Upper lobe of left lung (tissue), 6 donors: Measurements from ENCODE around the gene MRM3. TPM values are rescaled to one million over a fixed set of nuclear protein-coding genes. Genes with fewer than 3 reads are reported as not detected.
"Not testable (repeated sequence)": the region's sequence is repeated elsewhere in the genome, so short reads cannot be mapped to it uniquely, and the experiment has no call there.

ENCODE experiments used
- ATAC-seq, 2 donors: fragments of 200-7000 bp; cut with Tn5 transposase; one replicate each; pipeline ENCODE4 v1.9.1; 2022; ENCODE audit warnings: mild to moderate bottlenecking in 2 of 2, moderate library complexity in 2 of 2; ENCODE audit not compliant: low FRiP score in 2 of 2
- DNase-seq, 2 donors: peaks; one replicate each; pipeline ENCODE4 v3.0.0-alpha.2; 2019 to 2020
- H3K27ac ChIP-seq, 4 donors: fragments of 200-600 bp; sonication (generic); one replicate each; pipeline ENCODE4 v1.5.1; 2016 to 2019
- H3K27me3 ChIP-seq, 4 donors: fragments of 200-600 bp; sonication (generic); one replicate each; pipeline ENCODE4 v1.5.1; 2017 to 2019
- H3K36me3 ChIP-seq, 4 donors: fragments of 200-600 bp; sonication (generic); one replicate each; pipeline ENCODE4 v1.5.1; 2016 to 2019
- H3K4me1 ChIP-seq, 4 donors: fragments of 200-600 bp; sonication (generic); one replicate each; pipeline ENCODE4 v1.5.1; 2018 to 2019
- H3K4me3 ChIP-seq, 4 donors: fragments of 200-600 bp; sonication (generic); one replicate each; pipeline ENCODE4 v1.5.1; 2017 to 2019; ENCODE audit warnings: mild to moderate bottlenecking in 2 of 4, moderate library complexity in 1 of 4
- H3K9me3 ChIP-seq, 4 donors: fragments of 200-600 bp; sonication (generic); one replicate each; pipeline ENCODE4 v1.5.1; 2018 to 2019
- EP300 ChIP-seq, 4 donors: sonication (generic); formaldehyde crosslinking; IDR thresholded peaks; one replicate each; pipeline ENCODE4 v1.5.1; 2017; ENCODE audit warnings: antibody characterized with exemption in 4 of 4, control low read depth in 2 of 4
- POLR2A ChIP-seq, 4 donors: fragments of 450-650 bp; IDR thresholded peaks; one replicate each; pipeline ENCODE4 v1.5.1; 2016 to 2017; ENCODE audit warnings: antibody characterized with exemption in 4 of 4, mild to moderate bottlenecking in 2 of 4
- POLR2AphosphoS5 ChIP-seq, 2 donors: sonication (generic); formaldehyde crosslinking; IDR thresholded peaks; one replicate each; pipeline ENCODE4 v1.5.1; 2017; ENCODE audit warnings: antibody characterized with exemption in 2 of 2
- WGBS, 2 donors: methylation state at CpG; one replicate each; pipeline ENCODE4 v1.1.5; 2017 to 2018; 5-methylcytosine and 5-hydroxymethylcytosine counted together
- total RNA-seq, 6 donors: library from RNA; depleted of rRNA in 4 of 6; stranded (reverse); fragments of >200 nt in 4 of 6; gene quantifications; one replicate each; pipeline versions ENCODE4 v1.1.0 to v1.2.1, GENCODE V29; 2016 to 2021
- TF ChIP-seq, protein P1 (sequence below), 6 experiments: fragments of 450-650 bp in 4 of 6; fragments of 200-600 bp in 2 of 6; sonication (generic) in 2 of 6; IDR thresholded peaks; one replicate each; pipeline ENCODE4 v1.5.1; 2016 to 2019; ENCODE audit warnings: antibody characterized with exemption in 6 of 6
- donor health status: DM: no; HTN: no; CAD: no; lungs with moderate emphysema.
- donor health status: DM: no; HTN: yes; CAD: no; lungs with severe emphysema.

The MRM3 gene
- total RNA-seq, 6 donors from 2014 or later = 9.8 to 17.8 (median 13.2) TPM

- Histone ChIP-seq H3K27ac (no peak overlapping the region), H3K27me3 (no peaks in the 10 kb centered on the region), H3K36me3 (peaks cover 14 to 59% (median 37%) of the 10 kb centered on the region in 4 donors), H3K4me3 (no peak overlapping the region), H3K9me3 (no peaks in the 10 kb centered on the region), H3K4me1 (peaks cover under 1 to 12% (median 5%) of the 10 kb centered on the region in 4 donors)
- ATAC-seq = no peak
- TF ChIP-seq POLR2AphosphoS5 (IDR thresholded peaks at IDR 0.05) (no peak), EP300 (IDR thresholded peaks at IDR 0.05) (no peak), POLR2A (IDR thresholded peaks at IDR 0.05) (no peak)
- TF ChIP-seq, protein P1, sequence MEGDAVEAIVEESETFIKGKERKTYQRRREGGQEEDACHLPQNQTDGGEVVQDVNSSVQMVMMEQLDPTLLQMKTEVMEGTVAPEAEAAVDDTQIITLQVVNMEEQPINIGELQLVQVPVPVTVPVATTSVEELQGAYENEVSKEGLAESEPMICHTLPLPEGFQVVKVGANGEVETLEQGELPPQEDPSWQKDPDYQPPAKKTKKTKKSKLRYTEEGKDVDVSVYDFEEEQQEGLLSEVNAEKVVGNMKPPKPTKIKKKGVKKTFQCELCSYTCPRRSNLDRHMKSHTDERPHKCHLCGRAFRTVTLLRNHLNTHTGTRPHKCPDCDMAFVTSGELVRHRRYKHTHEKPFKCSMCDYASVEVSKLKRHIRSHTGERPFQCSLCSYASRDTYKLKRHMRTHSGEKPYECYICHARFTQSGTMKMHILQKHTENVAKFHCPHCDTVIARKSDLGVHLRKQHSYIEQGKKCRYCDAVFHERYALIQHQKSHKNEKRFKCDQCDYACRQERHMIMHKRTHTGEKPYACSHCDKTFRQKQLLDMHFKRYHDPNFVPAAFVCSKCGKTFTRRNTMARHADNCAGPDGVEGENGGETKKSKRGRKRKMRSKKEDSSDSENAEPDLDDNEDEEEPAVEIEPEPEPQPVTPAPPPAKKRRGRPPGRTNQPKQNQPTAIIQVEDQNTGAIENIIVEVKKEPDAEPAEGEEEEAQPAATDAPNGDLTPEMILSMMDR (IDR thresholded peaks at IDR 0.05) = no peak
- DNase-seq = no peak
- 87 to 92% methylated on average over 4 of the region's 4 CpGs for WGBS, 2 donors
Observed at GRCh38 chr17:788551-788950, 6.4 kb downstream of the MRM3 start.

GRCh38 chr17:789160-789840 lies 7.1 kb downstream of the MRM3 start:
- 89 to 94% methylated on average over 14 of the region's 14 CpGs for WGBS, 2 donors
- TF ChIP-seq EP300 (IDR thresholded peaks at IDR 0.05) (no peak), POLR2A (IDR thresholded peaks at IDR 0.05) (no peak), POLR2AphosphoS5 (IDR thresholded peaks at IDR 0.05) (no peak)
- TF ChIP-seq, protein P1 (IDR thresholded peaks at IDR 0.05) = no peak
- H3K36me3 ChIP-seq = peaks cover 14 to 59% (median 37%) of the 10 kb centered on the region in 4 donors

DNA sequence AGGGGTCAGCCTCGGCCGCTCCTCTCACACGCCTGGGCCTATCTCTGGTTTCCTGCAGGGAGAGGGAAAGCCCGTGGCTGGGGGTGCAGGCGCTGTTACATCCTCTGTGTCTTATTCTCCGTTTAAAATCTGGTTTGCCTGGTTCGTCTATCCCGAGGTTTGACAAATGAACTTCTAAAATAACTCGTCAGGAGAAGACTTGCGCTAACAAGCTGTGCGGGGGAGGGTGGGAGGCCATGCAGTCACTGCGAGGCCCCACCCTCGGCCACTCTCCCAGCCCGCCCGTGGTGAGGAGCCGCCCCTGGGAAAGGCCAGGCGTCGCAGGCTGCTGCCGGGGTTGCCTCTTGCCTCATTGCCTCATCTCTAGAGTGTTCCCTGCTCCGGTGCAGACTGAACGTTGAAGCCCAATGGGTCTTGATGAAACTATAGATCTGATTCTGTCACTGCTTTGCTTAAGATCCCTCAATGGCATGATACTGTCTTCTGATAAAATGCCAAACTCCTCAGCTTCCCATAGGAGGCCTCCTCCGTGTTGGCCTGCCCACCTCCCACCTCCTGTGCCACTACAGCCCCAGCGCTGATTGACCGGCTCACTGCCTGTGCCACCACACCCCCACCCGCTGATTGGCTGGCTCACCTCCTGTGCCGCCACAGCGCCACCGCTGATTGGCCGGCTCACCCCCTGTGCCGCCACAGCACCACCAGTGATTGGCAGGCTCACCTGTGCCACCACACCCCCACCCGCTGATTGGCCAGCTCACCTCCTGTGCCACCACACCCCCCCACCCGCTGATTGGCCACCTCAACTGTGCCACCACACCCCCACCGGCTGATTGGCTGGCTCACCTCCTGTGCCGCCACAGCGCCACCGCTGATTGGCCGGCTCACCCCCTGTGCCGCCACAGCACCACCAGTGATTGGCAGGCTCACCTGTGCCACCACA lies 8.0 kb downstream of the MRM3 start:
- 86 to 88% methylated on average over 22 to 31 of the region's 38 CpGs for WGBS, 2 donors
- H3K36me3 ChIP-seq = peaks cover 14 to 50% (median 37%) of the 10 kb centered on the region in 4 donors
- not testable (repeated sequence) for H3K9me3 ChIP-seq, H3K4me1 ChIP-seq, H3K27ac ChIP-seq, H3K4me3 ChIP-seq, H3K27me3 ChIP-seq
- peak in 1 of 2 donors; percentile 80 for ATAC-seq
- peak in 1 of 2 donors; percentile 76 for DNase-seq

More at GRCh38 chr17:789160-789840, 7.1 kb downstream of the MRM3 start:
- Histone ChIP-seq H3K4me1 (peaks cover 0 to 5% (median under 1%) of the 10 kb centered on the region in 4 donors), H3K4me3 (no peak overlapping the region), H3K27ac (no peak overlapping the region), H3K27me3 (no peaks in the 10 kb centered on the region), H3K9me3 (no peaks in the 10 kb centered on the region)
- no peak for DNase-seq
- no peak for ATAC-seq

DNA sequence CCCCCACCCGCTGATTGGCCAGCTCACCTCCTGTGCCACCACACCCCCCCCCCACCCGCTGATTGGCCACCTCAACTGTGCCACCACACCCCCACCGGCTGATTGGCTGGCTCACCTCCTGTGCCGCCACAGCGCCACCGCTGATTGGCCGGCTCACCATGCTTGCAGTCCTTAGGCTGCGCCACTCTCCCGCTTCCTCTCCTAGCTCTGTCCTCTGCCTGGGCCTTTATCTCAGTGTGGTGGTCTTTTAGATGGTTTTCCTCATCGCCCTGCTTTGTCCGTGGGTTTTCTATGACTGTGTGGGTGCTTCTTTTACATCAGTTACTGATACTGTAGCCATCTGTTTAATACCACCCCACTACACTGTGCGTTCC lies 8.7 kb downstream of the MRM3 start:
- not testable (repeated sequence) for H3K9me3 ChIP-seq, ATAC-seq, H3K27ac ChIP-seq, H3K27me3 ChIP-seq, H3K4me3 ChIP-seq
- WGBS, 2 donors = 79 to 95% methylated on average over 10 of the region's 12 CpGs
- H3K4me1 ChIP-seq = peaks cover 0 to 13% (median 8%) of the 10 kb centered on the region in 4 donors
- H3K36me3 ChIP-seq = peaks cover 14 to 49% (median 37%) of the 10 kb centered on the region in 4 donors
- peak in 1 of 2 donors; percentile 32 for DNase-seq

DNA sequence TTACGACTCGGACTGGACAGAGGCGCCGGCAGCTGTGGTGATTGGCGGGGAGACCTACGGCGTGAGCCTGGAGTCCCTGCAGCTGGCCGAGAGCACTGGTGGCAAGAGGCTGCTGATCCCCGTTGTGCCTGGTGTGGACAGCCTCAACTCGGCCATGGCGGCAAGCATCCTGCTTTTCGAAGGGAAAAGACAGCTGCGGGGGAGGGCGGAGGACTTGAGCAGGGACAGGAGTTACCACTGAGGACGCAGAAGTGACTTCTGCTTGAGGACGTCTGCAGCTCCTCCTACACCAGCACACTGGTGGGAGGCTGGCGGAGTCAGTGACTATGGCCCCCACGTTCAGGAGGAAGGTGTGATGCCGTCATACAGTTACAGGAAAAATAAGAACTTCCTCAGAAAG lies 9.7 kb downstream of the MRM3 start:
- H3K9me3 ChIP-seq = no peaks in the 10 kb centered on the region
- no peak for ATAC-seq
- H3K27ac ChIP-seq = no peak overlapping the region
- WGBS, 2 donors = 87 to 89% methylated on average over 19 of the region's 19 CpGs
- no peak for DNase-seq
- no peak for TF ChIP-seq POLR2AphosphoS5 (IDR thresholded peaks at IDR 0.05)
- no peak for TF ChIP-seq POLR2A (IDR thresholded peaks at IDR 0.05)
- no peak for TF ChIP-seq EP300 (IDR thresholded peaks at IDR 0.05)
- TF ChIP-seq, protein P1 (IDR thresholded peaks at IDR 0.05) = no peak
- H3K4me3 ChIP-seq = no peak overlapping the region
- no peaks in the 10 kb centered on the region for H3K27me3 ChIP-seq
- H3K36me3 ChIP-seq = peaks cover 14 to 49% (median 37%) of the 10 kb centered on the region in 4 donors
- peaks cover 0 to 13% (median 8%) of the 10 kb centered on the region in 4 donors for H3K4me1 ChIP-seq
